Measurements from ENCODE around the gene ATG10. TPM values are rescaled to one million over a fixed set of nuclear protein-coding genes. Genes with fewer than 3 reads are reported as not detected.
"Not testable (repeated sequence)": the region's sequence is repeated elsewhere in the genome, so short reads cannot be mapped to it uniquely, and the experiment has no call there.

ATG10 gene
- total and polyA plus RNA-seq, 2 experiments from 2014 or later = 12.5 to 17.7 TPM

DNA sequence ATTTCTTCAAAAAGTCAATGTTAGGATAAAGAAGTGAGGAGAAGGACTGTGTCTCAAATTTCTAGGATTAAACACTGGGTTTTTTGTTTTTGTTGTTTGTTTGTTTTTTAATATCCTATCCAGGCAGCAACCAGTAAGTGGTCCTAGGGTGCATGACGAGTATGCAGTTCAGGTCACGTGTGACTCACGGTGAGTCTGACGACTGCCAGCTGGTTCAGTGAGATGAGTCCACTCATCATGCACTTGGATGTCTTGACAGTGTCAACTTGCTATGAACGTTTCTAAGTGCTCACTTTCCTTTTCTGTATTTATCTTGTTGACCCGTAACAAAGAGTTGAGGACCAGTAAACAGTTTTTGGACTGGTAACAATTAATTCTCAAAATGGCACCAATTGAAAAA, 32.7 kb downstream of the ATG10 start (continued):
- TF ChIP-seq EZH2 (IDR thresholded peaks at IDR 0.05; ENCODE audit: low read depth, unreplicated experiment) (no peak), NANOG (IDR thresholded peaks at IDR 0.05; ENCODE audit: borderline replicate concordance) (no peak)
- TF ChIP-seq, protein P1, sequence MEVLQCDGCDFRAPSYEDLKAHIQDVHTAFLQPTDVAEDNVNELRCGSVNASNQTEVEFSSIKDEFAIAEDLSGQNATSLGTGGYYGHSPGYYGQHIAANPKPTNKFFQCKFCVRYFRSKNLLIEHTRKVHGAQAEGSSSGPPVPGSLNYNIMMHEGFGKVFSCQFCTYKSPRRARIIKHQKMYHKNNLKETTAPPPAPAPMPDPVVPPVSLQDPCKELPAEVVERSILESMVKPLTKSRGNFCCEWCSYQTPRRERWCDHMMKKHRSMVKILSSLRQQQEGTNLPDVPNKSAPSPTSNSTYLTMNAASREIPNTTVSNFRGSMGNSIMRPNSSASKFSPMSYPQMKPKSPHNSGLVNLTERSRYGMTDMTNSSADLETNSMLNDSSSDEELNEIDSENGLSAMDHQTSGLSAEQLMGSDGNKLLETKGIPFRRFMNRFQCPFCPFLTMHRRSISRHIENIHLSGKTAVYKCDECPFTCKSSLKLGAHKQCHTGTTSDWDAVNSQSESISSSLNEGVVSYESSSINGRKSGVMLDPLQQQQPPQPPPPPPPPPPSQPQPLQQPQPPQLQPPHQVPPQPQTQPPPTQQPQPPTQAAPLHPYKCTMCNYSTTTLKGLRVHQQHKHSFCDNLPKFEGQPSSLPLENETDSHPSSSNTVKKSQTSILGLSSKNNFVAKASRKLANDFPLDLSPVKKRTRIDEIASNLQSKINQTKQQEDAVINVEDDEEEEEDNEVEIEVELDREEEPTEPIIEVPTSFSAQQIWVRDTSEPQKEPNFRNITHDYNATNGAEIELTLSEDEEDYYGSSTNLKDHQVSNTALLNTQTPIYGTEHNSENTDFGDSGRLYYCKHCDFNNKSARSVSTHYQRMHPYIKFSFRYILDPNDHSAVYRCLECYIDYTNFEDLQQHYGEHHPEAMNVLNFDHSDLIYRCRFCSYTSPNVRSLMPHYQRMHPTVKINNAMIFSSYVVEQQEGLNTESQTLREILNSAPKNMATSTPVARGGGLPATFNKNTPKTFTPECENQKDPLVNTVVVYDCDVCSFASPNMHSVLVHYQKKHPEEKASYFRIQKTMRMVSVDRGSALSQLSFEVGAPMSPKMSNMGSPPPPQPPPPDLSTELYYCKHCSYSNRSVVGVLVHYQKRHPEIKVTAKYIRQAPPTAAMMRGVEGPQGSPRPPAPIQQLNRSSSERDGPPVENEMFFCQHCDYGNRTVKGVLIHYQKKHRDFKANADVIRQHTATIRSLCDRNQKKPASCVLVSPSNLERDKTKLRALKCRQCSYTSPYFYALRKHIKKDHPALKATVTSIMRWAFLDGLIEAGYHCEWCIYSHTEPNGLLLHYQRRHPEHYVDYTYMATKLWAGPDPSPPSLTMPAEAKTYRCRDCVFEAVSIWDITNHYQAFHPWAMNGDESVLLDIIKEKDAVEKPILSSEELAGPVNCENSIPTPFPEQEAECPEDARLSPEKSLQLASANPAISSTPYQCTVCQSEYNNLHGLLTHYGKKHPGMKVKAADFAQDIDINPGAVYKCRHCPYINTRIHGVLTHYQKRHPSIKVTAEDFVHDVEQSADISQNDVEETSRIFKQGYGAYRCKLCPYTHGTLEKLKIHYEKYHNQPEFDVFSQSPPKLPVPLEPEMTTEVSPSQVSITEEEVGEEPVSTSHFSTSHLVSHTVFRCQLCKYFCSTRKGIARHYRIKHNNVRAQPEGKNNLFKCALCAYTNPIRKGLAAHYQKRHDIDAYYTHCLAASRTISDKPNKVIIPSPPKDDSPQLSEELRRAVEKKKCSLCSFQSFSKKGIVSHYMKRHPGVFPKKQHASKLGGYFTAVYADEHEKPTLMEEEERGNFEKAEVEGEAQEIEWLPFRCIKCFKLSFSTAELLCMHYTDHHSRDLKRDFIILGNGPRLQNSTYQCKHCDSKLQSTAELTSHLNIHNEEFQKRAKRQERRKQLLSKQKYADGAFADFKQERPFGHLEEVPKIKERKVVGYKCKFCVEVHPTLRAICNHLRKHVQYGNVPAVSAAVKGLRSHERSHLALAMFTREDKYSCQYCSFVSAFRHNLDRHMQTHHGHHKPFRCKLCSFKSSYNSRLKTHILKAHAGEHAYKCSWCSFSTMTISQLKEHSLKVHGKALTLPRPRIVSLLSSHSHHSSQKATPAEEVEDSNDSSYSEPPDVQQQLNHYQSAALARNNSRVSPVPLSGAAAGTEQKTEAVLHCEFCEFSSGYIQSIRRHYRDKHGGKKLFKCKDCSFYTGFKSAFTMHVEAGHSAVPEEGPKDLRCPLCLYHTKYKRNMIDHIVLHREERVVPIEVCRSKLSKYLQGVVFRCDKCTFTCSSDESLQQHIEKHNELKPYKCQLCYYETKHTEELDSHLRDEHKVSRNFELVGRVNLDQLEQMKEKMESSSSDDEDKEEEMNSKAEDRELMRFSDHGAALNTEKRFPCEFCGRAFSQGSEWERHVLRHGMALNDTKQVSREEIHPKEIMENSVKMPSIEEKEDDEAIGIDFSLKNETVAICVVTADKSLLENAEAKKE (CRISPR knock-in tag; IDR thresholded peaks at IDR 0.05) = no peak
- TF ChIP-seq, protein P2, sequence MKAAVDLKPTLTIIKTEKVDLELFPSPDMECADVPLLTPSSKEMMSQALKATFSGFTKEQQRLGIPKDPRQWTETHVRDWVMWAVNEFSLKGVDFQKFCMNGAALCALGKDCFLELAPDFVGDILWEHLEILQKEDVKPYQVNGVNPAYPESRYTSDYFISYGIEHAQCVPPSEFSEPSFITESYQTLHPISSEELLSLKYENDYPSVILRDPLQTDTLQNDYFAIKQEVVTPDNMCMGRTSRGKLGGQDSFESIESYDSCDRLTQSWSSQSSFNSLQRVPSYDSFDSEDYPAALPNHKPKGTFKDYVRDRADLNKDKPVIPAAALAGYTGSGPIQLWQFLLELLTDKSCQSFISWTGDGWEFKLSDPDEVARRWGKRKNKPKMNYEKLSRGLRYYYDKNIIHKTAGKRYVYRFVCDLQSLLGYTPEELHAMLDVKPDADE (IDR thresholded peaks at IDR 0.05) = no peak

DNA sequence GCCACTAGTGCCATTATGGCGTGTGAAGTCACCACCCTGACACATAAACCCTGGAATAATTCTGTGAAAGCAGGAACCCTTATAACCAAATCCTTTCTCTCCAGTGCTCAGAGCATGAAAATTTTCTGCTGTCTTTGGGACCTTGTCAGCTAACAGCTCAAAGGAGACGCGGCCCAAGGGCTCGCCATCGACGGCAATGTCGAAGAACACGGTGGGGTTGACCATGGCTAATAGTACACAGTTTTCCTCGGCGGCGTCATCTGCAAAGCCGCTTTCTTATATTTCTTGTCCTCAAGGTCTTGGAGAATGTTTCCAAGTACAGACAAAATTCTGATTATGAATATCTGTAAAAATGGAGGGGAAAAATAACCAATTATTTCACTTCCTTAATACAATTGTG, 38.0 kb downstream of the ATG10 start:
- not testable (repeated sequence) for H3K4me1 Mint-ChIP-seq; H3K4me2 ChIP-seq; H3K27me3 ChIP-seq (ENCODE audit: insufficient read depth); H2AFZ ChIP-seq; H3K4me3 Mint-ChIP-seq; H3K79me2 ChIP-seq (replicated peaks; ENCODE audit: insufficient read depth); H3K27ac ChIP-seq (ENCODE audit: low read depth); DNase-seq (ENCODE audit: low spot score); H3K36me3 ChIP-seq (ENCODE audit: insufficient read depth); H3K27ac Mint-ChIP-seq; H4K20me1 ChIP-seq (replicated peaks; ENCODE audit: insufficient read depth); ATAC-seq; H3F3A ChIP-seq (replicated peaks; ENCODE audit: low read depth); H3K4me1 ChIP-seq (ENCODE audit: insufficient read depth); H3K27me3 Mint-ChIP-seq (ENCODE audit: insufficient read depth, low read depth, poor library complexity); H3K4me3 ChIP-seq; H3K9me3 Mint-ChIP-seq
- peaks cover 15% of the 10 kb centered on the region; the same call in 2 of the 3 replicates for H3K36me3 Mint-ChIP-seq (ENCODE audit: low read depth)
- peaks cover 12% of the 10 kb centered on the region; the same call in 1 of the 2 replicates for H3K9me2 ChIP-seq (ENCODE audit: insufficient read depth)
